GM21723 (cell line): ENCODE data around the gene MACROD2.

Experiments
- ATAC-seq: cut with Tn5 transposase; IDR thresholded peaks from one replicate; pipeline ENCODE4 v1.9.1; 2021; ENCODE audit warnings: mild to moderate bottlenecking, moderate library complexity; ENCODE audit not compliant: unreplicated experiment

MACROD2 gene

DNA sequence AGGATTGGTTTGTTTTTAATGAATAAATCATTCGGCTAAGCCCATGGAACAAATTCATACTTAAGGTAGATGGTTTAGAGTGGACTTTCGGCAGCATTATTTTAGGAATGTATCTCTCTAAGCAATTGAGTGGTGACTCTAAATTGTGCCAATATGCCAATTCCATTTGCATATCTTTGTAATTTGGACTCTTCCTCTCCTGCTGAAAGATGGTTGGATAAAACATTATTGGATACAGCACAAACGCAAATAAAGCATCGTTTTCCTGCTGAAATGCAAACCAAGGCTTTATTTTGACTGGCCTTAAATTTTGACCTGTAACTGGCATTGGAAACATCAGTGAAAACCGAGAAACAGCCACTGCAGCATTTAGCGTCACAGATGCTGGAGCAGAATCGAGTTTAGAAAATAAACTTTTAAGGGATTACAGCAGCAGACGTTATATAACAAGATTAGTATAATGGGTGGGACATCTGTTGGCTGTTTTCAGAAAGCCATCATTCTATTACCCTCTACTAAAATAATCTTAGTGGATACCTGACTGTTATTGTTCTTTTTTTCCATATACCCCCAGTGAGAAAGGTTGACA, 1852.0 kb downstream of the MACROD2 start:
- ATAC-seq = no peak

GRCh38 chr20:15848126-15848525, 1852.8 kb downstream of the MACROD2 start:
- ATAC-seq = no peak

DNA sequence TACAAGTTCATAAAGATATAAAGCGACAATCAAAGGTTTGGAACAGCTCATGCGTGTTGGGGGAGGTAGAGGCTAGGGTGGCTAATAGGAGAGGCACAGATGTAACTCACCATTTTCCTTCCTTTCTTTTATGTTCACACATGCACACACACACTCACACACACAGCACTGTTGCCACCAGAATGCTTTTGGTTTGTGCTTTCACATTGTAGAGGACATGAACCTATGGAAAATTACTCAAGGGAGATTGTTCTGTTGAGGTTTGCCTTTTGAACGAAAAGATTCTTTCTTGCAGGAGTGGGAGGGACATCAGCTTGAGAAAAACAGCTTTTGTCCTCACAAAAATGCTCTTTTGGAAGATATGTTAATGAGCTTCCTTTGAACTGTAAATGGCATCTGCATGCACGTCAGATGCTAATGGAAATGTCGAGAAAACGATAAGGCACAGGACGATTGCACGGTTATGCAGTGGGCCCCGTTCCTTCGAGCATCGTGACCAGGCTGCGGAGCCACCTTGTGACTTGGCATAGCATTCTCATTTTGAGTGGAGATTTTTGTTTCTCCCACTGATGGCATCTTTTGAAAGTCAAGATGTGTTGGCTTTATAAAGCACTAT, 1853.8 kb downstream of the MACROD2 start:
- no peak for ATAC-seq

DNA sequence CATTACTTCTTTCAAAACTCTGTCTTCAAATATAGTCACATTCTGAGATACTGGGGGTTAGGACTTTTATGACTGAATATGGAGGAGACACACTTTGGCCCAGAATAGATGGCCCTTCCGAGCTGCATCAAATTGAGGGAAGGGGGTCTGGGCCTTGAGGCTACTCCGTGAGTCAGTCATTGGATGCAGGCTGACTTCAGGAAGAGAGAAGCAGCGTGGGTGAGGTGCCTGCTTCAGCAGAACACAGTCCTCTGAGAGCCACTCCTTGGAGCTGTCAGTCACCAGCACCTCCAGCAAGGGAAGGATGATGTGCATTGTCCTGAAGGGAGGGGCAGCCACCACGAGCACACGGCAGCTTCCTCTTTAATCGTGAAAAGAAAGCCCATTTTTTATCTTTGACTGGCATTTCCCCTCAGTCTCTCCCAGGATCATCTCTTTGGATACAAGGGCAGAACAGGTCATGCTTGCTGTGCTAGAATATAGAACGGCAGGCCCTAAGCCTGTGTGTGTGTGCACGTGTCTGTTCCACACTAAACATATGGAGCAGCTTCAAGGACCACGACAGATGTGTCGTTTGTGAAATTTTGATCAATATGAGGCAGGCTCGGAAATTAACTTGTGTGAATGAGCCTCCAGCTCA, 1856.4 kb downstream of the MACROD2 start:
- no peak for ATAC-seq

- no peak for ATAC-seq
Observed at GRCh38 chr20:15854911-15855310, 1859.6 kb downstream of the MACROD2 start.

DNA sequence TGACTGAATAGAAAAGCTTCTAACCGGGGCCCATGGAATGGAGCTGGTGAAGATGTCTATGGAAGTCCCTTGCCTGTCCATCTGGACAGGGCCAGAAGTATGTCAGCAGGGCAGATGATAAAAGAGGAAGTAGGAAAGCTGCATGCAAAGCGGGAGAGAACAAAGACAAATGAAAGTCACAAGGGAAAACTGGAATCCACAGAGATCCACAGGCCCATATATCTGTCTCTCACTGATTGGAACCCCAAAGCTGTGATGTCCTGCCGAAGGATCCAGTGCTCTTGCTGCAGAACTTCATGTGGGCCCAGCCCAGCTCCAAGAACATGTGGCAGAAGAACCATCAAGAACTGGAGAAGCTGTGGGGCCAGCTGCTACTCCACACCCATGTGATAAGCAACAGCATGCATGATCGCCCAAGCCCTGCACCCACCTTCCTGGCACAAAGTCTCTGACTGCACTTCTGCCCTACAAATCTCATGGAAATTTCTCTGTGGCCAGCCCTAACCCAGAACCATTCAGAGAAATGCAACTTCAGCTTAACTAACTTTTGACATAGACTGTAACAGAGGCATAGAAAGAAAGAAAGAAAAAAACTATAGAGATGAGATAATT, 1862.0 kb downstream of the MACROD2 start:
- ATAC-seq = peak; percentile 65

DNA sequence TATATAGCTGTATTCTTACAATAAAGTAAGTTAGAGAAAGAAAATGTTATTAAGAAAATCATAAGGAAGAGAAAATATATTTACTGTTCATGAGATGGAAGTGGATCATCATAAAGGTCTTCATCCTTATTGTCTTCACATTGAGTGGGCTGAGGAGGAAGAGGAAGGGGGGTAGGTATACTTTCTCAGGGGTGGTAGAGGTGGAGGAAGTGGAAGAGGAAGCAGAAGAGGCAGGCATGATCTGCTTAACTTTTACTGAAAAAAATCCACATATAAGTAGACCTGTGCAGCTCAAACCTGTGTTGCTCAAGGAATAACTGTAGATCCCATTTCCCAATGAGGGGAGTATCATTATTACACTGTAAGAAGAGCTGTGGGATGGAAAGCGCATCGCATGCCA, 1863.7 kb downstream of the MACROD2 start:
- no peak for ATAC-seq

- ATAC-seq = no peak
Observed at GRCh38 chr20:15860850-15861249, 1865.5 kb downstream of the MACROD2 start.

DNA sequence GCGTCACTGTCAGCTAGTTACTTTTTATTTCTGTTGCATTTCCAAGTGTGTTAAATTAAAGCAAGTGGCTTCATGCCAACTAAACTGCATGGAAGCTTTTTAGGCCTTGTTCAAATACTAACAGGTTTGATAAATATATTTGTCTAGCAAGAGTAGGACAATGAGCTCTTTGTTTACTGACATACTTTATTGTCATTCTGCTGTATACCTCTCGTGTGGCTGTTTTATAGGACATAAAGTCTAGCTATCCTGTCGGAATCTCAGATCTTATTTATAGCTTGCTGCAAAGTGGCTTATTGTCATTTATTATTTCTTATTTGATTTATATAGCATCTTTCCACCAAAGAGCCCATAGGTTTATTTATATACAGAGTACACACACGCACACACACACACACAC, 1866.9 kb downstream of the MACROD2 start:
- no peak for ATAC-seq

- no peak for ATAC-seq
Observed at GRCh38 chr20:15863735-15864134, 1868.4 kb downstream of the MACROD2 start.

DNA sequence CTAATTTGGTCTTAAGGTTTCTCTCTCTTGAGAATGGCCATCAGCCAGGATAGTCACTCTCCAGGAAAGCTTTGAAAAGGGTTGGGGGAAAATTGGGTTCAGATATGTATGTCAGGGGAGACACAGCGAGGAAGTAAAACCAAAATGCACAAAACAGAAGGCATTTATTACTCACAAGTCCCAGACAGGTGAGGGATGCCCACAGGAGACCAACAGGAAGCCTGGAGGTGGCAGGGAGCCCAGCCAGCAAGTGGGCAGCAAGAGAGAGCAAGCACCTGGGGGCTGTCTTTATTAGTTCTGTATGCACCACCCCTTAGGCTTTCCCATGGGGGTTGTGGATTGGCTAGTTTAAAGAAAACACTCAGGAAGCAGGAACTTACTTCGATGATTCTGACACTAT, 1870.2 kb downstream of the MACROD2 start:
- ATAC-seq = no peak

DNA sequence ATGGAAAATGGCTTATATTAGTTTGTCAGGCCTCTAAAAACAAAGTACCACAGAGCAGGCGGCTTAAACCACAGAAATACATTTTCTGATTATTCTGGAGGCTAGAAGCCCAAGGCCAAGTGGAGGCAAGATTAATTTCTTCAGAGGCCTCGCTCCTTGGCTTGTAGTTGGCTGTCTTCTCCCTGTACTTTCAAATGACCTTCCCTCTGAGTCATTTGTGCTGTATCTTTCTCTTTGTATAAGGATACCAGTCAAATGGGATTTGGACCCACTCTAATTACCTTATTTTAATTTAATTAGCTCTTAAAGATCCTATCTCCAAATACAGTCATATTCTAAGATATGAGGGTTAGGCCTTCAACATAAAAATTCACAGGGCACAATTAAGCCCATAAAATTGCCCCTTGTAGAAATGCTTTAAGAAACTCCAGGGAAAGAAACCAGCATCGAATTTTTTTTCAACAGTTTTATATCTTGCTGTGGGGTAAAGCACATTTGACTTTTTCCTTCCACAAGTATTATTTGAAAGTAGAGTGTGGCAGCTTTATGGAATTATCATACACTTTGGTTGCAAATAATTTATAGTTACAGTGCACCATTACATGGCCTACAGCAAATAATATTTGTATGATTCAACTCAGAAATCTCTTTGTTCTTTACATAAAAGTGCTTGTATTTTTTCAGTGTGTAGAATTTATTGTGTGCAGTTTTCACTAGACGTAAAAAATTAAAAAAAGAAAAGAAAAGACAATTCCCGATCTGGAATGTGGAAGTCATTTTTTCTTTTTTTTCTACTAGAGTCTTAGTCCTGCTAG, 1871.8 kb downstream of the MACROD2 start:
- ATAC-seq = no peak

GRCh38 chr20:15867899-15868298, 1872.6 kb downstream of the MACROD2 start:
- ATAC-seq = no peak

DNA sequence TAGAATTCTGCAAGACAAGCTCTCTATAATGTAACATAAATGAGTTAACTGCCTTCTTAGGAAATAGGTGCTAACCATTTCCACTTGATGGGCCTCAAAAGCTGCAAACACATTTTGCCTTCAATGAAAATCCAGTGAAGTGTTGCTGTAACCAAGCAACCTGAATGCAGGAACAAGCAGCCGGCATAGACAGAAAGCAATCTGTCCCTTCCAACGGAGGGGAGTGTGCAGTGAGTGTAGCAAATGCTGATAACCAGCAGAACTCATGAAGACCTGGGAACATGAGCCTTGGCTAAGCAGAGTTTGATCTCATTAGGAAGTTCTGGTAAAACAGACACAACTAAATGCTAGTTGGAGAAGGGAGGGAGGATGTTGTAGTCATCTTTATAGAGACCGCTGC, 1880.1 kb downstream of the MACROD2 start:
- no peak for ATAC-seq

DNA sequence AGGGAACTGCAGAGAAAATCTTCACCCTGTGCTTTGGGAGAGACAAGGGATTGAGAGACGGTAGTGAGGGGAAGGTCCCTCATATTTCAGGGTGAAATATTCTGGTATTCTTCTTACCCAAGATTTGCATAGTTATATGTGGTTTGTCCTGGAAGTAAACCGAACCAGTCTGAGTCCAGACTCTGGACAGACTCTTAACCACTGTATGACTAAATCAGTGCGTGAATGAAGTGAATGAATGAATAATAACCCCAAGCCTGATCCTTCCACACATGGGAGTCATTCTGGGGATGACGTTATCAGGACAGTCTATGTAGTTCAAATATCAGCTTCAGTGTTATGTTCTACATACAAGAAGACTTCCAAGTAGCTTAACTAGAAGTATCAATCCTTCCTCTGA, 1887.2 kb downstream of the MACROD2 start:
- ATAC-seq = no peak

GRCh38 chr20:15886250-15886649, 1890.9 kb downstream of the MACROD2 start:
- no peak for ATAC-seq

DNA sequence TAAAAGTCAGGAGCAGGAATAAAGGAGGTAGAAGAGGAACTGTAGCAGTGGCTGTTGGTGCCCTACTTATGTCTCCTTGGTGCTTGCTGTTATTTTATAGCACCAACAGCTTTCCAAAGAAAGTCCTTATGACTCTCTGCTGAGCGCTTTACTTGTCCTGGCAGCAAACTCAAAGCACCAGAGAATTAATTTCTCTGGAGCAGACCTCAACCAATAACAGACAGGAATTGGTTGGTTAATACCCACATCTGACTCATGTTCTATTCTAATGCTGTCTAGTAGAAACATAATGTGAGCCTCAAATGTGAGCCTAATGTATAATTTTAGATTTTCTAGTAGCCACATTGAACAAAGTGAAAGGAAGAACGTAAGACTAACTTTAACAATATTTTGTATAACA, 1892.1 kb downstream of the MACROD2 start:
- no peak for ATAC-seq

- no peak for ATAC-seq
Observed at GRCh38 chr20:15889061-15889460, 1893.7 kb downstream of the MACROD2 start.

GRCh38 chr20:15889514-15890256, 1894.4 kb downstream of the MACROD2 start:
- ATAC-seq = no peak

DNA sequence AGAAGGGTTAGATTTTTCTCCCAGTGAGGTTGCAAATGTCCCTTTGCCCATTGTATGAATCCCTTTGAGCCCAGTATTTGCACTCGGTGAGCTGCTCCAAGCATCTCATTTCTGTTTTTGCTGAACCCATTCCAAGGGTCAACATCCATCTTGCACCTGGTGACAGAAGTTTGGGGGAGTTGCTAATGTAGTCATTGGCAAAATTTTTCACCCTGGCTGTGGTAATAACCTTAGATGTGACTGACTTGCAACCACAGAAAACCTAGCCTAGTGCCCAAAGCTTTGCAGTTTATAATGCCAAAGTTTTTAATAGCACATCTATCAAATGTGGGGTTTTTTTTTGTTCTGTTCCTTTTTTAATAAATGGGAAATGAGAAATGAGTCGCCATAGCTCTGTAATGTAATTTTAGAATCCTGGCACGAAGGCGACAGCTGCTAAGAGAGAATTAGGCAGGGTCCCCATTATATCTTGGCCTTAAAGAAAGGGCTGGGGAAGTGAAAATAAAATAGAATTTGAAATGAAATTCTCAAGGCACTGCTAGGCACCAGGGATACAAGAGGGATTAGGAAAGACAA, 1895.2 kb downstream of the MACROD2 start:
- no peak for ATAC-seq
